CD4-positive, alpha-beta T cell treated with Interleukin-17A for 1 hour (primary cell): ENCODE results near the gene CELSR3.

Source experiments
- DNase-seq: peaks from one replicate; pipeline ENCODE4 v3.0.0-alpha.2; 2020

Gene CELSR3

GRCh38 chr3:48660800-48661400 is 1.8 kb downstream of the CELSR3 start:
- no peak for DNase-seq

DNA sequence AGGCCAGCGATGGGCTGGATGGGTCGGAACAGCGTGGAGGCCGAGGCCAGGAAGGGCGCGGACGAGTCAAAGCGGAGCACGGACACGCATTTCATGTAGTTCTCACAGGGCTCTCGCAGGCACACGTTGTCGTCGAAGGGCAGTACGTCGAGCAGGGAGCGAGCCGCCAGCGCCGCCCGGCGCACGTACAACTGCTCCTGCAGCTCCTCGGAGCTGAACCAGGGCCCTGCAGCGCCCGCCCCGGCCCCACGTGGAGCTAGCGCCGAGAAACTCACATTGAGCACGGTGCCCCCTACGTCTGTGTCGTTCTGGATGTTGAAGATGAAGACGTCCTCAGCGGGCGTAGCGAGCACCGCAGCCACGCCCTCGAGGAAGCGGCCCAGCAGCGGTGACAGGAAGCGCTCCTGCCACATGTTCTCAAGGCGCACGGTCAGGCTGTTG is 5.8 kb downstream of the CELSR3 start:
- peak; percentile 47 for DNase-seq

- DNase-seq: peak; percentile 88
Measured at GRCh38 chr3:48656061-48656840, 6.4 kb downstream of the CELSR3 start.

- DNase-seq: peak; percentile 62
Measured at GRCh38 chr3:48655606-48656005, 7.1 kb downstream of the CELSR3 start.

DNA sequence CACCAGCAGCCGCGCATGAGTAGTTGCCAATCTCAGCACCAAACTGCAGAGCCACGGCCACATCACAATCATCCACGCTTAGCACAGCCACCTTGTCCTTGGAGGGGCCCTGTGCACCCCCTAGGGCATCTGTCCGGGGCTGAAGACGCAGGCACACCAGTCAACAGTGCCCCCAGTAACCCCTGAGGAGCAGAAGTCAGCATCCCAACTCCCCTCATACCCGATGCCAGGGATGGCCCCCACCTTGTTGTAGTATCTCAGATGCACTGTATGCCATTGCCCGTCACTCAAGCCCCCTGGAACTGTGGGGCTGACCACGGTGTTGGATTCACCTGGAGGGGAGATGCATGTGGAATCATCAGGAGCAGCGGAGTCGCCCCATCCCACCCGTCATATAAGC is 7.6 kb downstream of the CELSR3 start:
- DNase-seq: no peak

- no peak for DNase-seq
Measured at GRCh38 chr3:48652923-48653715, 9.6 kb downstream of the CELSR3 start.

DNA sequence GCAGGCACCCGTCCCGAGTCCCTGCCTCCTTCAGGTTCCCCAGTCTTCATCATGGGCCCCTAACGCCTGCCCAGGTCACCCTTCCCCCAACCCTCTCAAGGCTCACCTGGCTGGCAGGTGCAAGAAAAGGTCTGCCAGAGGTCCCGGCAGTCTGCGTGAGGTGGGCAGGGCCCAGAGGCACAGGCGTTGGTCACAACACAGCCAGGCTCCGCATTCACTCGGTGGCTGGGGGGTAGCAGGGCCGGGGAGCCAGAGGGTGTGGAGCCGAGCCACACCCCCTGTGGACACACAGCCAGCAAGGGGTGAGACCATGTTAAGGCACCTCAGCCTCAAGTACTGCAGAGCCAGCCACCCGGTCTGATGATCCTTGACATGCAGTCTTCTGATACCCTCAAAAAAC is 10.9 kb downstream of the CELSR3 start:
- no peak for DNase-seq

GRCh38 chr3:48650723-48651122 is 12.0 kb downstream of the CELSR3 start:
- no peak for DNase-seq

DNA sequence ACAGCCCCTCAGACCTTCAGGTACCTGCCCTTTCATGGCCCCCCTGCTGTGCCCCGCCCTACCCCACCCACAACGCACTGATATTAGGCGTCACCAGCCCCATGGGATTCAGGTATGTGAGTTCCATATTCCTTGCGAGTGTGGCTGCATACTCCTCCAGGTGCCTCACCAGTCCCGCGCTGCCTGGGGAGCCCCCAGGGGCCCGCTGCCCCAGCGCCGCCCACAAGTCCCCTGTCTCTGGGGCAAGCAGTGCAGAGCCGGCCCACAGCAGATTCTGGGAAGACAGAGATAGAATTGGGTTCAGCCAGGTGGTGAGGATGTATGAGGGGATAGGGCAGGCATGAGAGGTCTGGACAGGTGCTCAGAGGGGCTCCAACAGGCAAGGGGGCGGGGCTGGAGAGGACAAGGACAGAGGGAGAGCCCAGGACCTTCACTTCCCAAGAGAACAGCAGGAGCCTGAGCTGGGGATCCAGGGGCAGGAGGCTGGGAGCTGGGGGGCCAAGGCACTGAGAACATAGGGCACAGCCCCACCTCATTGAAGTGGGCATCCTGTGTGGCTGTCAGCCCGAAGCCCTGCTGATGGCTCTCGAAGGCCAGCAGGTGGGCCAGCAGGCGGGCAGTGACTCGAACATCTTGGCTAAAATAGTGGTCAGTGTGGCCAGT is 14.4 kb downstream of the CELSR3 start:
- no peak for DNase-seq

DNA sequence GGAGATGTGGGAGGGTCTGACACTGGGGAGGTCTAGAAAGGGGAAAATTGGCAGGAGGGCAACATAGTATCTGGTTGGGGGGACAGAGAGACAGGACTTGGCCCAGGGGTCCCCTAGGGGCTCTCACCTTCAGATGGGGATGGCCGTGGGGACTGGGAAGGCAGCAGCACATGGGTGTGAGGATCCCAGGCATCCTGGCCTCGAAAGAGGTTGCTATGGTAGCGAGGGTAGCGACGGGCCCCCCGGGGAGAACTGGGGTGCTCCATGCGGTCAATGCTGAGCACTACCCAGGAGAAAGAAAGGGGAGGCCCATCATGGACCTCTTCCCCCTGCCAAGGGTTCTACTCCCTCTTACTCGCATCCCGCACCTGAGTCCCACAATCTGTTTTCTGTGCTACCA is 15.0 kb downstream of the CELSR3 start:
- no peak for DNase-seq

- no peak for DNase-seq
Measured at GRCh38 chr3:48644898-48645760, 17.6 kb downstream of the CELSR3 start.

DNA sequence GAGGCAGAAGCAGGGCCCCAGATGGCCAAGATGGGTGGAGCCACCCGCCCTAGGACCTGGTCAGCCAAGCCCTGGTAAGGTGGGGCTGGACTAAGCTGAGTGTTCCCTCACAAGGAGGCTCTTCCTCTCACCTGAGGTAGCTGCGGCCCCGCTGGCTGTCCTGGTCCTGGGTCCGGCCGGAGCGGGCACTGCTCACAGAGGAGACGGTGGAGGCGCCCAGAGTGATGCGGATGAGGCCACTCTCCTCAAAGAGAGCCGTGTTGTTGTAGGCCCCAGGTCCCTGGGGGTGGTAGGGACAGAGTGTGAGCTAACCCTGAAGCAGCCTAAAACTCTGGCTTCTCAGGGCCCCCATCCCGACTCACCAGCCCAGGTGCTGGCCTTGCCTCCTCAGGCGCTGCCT is 20.1 kb downstream of the CELSR3 start:
- no peak for DNase-seq

DNA sequence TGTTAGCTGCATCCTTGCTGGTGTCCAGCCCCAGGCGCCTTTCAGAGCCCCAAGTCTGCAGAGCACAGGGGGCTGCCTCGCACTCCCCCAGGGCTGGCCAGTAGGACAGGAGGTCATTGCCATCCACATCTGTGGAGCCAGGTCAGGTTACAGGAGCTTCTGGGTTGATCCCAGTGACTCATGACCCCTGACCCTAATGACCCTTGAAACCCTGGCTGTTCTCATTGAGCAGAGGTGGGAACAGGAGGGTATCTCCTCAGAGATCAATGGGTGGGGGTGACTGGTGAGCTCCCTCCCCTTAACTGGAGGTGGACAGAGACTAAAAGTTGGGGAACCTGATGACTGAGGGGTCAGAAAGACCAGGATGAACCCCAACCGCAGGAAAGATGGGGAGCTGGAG is 21.3 kb downstream of the CELSR3 start:
- no peak for DNase-seq

DNA sequence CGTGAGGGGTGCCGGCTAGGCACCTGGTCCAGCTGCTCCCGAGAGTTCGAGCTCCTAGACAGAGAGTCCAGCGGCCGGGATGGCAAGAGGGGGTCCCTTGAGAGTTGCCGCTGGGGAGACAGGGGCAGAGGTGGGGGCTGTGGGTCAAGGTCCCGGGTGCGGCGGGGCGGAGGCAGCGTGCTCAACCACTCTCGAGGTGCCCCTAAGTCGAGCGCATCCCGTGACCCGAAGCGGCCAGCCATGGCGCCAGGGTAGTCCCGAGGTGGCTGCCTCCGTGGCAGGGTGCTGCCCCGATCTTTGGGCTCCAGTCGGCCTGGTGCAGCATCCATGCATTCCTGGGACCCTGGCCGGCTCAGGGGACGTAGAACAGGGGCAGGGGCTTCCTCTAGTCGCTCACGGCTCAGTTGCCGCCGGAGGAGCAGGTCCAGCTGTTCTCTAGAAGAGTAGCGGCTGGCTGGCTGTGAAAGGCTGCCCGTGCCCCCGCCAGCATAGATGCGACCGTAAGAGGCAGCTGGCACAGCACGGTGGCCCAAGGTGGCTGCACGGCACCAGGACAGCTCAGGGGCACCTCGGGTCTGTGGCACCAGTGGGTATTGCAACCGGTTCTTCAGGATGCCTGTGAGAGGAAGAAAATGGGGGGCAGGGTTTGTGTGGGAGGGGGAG is 22.6 kb downstream of the CELSR3 start:
- no peak for DNase-seq

GRCh38 chr3:48637305-48637704 is 25.4 kb downstream of the CELSR3 start:
- no peak for DNase-seq

DNA sequence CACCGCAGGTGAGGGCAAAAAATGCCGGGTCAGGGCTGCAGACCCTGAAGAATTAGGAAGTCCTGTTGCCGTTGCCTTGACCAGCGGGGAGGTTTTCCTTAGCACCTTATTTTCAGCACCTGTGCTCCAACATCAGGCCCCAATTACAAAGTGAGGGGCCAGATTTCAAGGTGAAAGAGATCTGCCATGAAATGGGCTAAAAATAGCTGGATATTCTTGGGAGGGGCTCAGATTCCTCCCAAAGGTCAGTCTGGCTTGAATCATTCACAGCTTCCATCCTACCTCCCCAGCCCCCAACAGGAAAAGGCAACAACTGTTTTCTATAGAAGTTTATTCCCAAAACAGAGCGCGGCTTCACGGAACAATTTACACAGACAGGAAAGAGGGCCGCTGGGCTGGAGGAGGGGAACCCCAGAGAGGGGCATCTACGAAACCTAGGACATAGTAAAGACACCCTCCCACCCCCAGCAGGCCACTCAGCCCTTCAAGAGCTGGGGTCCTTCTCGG is 26.5 kb downstream of the CELSR3 start:
- no peak for DNase-seq

DNA sequence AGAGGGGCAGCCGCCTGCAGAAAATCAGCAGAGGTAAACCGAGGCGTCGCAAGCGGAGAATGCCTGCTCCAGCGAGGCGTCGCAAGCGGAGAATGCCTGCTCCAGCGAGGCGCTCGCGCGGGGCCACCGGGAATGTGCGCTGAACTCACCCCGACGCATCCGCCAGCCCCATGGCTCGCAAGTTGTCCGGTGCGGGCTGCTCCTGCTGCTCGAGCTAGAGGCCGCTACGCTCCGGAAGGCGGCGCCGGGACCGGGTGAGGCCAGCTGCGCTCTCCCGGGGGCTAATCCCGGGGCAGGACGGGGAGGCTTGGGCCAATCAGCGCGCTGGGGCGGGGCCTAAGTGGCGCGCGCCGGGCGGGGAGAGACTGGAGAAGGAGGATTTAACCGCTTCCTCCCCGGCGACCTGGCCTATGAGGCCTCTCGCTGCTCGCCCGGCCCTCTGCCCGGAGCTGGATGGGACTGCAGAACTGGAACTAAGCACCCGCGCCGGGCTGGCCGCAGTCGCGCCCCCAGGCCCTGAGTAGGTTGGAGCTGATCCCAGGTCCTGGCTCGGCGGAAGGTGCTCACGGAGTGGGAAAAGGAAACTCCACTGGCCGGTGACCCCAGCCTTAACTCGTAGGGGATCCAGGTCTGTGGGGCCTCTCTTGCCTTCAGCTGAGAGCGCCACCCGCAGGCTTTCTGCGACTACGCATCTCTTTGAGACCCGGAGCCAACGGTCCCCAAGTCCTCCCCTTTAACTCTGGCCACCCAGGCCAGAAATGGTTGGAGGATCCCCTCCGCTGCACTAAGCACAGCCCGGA is 27.3 kb downstream of the CELSR3 start, which contains the start of gene SLC26A6:
TSS of gene SLC26A6 (minus strand) at position 240 of the 800 bp plus-strand sequence. CDS start at position 172, 68 bp downstream.
- DNase-seq: peak; percentile 93

DNA sequence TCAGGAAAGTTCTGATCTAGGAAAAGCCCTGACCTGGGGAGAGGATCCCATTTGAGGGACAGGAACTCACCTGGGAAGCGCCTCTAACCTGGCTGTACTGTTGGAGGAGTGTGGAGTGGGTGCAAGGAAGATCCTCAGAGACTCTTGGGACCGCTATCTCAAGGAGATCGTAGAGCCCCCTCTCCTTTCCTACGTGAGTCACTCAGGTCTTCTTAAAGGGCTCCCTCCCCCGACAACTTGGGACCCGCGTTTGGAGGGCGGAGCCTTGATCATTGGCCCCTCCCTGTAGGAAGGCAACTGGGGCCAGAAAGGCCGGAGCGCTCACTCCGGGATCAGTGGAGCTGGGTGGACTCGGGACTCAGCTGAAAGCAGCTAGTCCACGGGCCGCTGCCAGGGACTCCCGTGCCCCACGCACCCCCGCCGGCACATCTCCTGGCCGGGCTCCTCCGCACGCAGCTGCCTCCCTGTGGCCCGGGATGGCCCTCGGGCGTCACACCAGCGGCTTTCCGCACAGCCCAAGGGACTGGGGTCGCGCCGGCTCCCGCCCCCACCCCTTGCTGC is 27.9 kb downstream of the CELSR3 start:
- peak; percentile 43 for DNase-seq

GRCh38 chr3:48633743-48634142 is 28.9 kb downstream of the CELSR3 start:
- DNase-seq: no peak

- DNase-seq: no peak
Measured at GRCh38 chr3:48633256-48633655, 29.4 kb downstream of the CELSR3 start.
